ENCODE data around the gene FBXW9. TPM values are rescaled to one million over a fixed set of nuclear protein-coding genes. Genes with fewer than 3 reads are reported as not detected.

FBXW9 gene
- total and polyA plus RNA-seq, 2 of the 8 experiments (the other 6 are each of a cell fraction or from before 2014, with no cell fraction given) = 10.8 to 30.1 TPM

DNA sequence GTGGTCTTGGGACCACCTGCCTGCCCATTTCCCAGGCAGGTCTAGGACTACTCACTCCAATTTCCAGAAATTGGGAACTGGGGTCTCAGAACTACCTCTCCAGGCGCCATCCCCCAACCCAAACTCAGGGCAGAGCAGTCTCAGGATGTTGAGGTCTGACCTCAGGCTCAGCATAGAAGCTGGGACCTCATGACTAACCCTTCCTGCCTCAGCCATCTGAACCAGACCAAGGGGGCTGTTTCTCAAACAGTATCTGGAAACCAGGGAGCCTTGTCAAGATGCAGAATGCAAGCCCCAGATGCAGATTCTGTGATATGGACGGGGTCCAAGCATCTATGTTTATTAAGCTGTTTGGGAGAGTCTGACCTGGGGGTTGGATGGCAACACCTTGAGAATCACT lies 1.3 kb downstream of the FBXW9 start:
- peaks cover 0 to 14% (median 5%) of the 10 kb centered on the region in 4 experiments; a peak in 5 of 8 replicates for H3K36me3 ChIP-seq (ENCODE audit: control insufficient read depth in 2 of 4, insufficient read depth in 4 of 4, low read length in 3 of 4)
- no peak overlapping the region for H4K8ac ChIP-seq (ENCODE audit: extremely low read depth, insufficient read depth, low read length)
- no peak overlapping the region for H3K14ac ChIP-seq (ENCODE audit: insufficient read length)
- H3K79me2 ChIP-seq (ENCODE audit: control insufficient read depth in 1 of 2, insufficient read depth in 2 of 2, low read length in 2 of 2) = no peaks in the 10 kb centered on the region
- H3K27ac ChIP-seq (ENCODE audit: low read depth, low read length) = no peak overlapping the region
- peak overlapping the region in 1 of 4 experiments; percentile 68; a peak in 2 of 8 replicates for H3K4me3 ChIP-seq (ENCODE audit: extremely low read depth in 1 of 4, insufficient read depth in 2 of 4, low read depth in 3 of 4, low read length in 4 of 4)
- no peak overlapping the region for H3K9ac ChIP-seq (replicated peaks in 1 of 4; ENCODE audit: extremely low read depth in 1 of 4, low read depth in 3 of 4, low read length in 3 of 4)
- H2AFZ ChIP-seq (ENCODE audit: low read length) = no peak overlapping the region
- peaks cover 7% of the 10 kb centered on the region; the same call in 1 of the 2 replicates for H3K23me2 ChIP-seq (ENCODE audit: low read depth, low read length)
- H3K4me1 ChIP-seq (replicated peaks in 1 of 4; ENCODE audit: control insufficient read depth in 3 of 4, insufficient read depth in 4 of 4, low read length in 3 of 4) = peaks cover 0 to 4% (median 3%) of the 10 kb centered on the region in 4 experiments; a peak in 2 of 7 replicates
- H2BK5ac ChIP-seq (ENCODE audit: low read depth, low read length) = no peak overlapping the region
- CTCF ChIA-PET (ENCODE audit: partially characterized antibody) = interaction anchor here (0.6 to 1.4 kb wide), 6 partner anchors 10 to 152 kb away, joined by 3 to 5 read pairs (median 4); no protein-coding TSS in a partner anchor
- no peak overlapping the region for H3K18ac ChIP-seq (ENCODE audit: extremely low read depth, low read length)
- H3K23ac ChIP-seq (ENCODE audit: insufficient read length) = no peak overlapping the region
- no peak overlapping the region for H2BK20ac ChIP-seq (ENCODE audit: low read length)
- peak overlapping the region in 1 of 2 experiments; percentile 78; a peak in 1 of 4 replicates for H3K4me2 ChIP-seq (ENCODE audit: insufficient read depth in 1 of 2, low read depth in 2 of 2, low read length in 2 of 2)
- H2BK15ac ChIP-seq (ENCODE audit: low read length) = no peak overlapping the region
- FAIRE-seq (no peak), DNase-seq (ENCODE audit: low read depth in 1 of 2, low spot score in 2 of 2) (no peak)
- no peak overlapping the region for H2BK12ac ChIP-seq (ENCODE audit: low read depth, low read length)
- WGBS, 2 experiments (ENCODE audit: extremely low coverage in 1 of 2, insufficient coverage in 1 of 2, insufficient read length in 1 of 2, insufficient replicate concordance in 2 of 2, low coverage in 1 of 2, low lambda C conversion rate in 2 of 2, missing lambda C conversion rate in 1 of 2) = 73% methylated on average over 2 of the region's 2 CpGs; no CpG with 5 or more reads in 1 of the 2 experiments
- TF ChIP-seq SIRT6 (IDR thresholded peaks at IDR 0.05; ENCODE audit: low read length) (no peak), TBP (IDR thresholded peaks at IDR 0.05; ENCODE audit: low read depth, low read length) (no peak), FOSL1 (IDR thresholded peaks at IDR 0.05; ENCODE audit: insufficient read depth, low read depth, low read length) (no peak), SUZ12 (IDR thresholded peaks at IDR 0.05; ENCODE audit: low read length) (no peak), SP2 (IDR thresholded peaks at IDR 0.05; ENCODE audit: low read length) (no peak), SRF (IDR thresholded peaks at IDR 0.05; ENCODE audit: low read depth, low read length) (no peak), RBBP5 (IDR thresholded peaks at IDR 0.05; ENCODE audit: borderline replicate concordance, low read depth, low read length) (no peak)
- H3K9me3 ChIP-seq (ENCODE audit: insufficient read depth in 2 of 2, low read depth in 1 of 2, low read length in 1 of 2) = no peaks in the 10 kb centered on the region
- H4K91ac ChIP-seq (replicated peaks; ENCODE audit: insufficient read length, low read length) = no peak overlapping the region
- no peaks in the 10 kb centered on the region for H3K27me3 ChIP-seq (replicated peaks in 1 of 4; ENCODE audit: control insufficient read depth in 3 of 4, extremely low read depth in 1 of 4, insufficient read depth in 3 of 4, low read length in 3 of 4)
- peaks cover 0 to 5% of the 10 kb centered on the region in 2 experiments for H4K20me1 ChIP-seq (replicated peaks in 1 of 2; ENCODE audit: control insufficient read depth in 1 of 2, insufficient read depth in 2 of 2, low read length in 2 of 2)
- H4K5ac ChIP-seq (ENCODE audit: insufficient read length, low read depth, low read length) = no peak overlapping the region
- H3K79me1 ChIP-seq (ENCODE audit: low read depth, low read length) = no peaks in the 10 kb centered on the region
- POLR2A ChIA-PET (ENCODE audit: partially characterized antibody) = interaction anchor here (1.3 to 9.2 kb wide), 5 partner anchors 8 to 27 kb away, joined by 6 to 93 read pairs (median 35); partner anchors contain the start of genes DHPS, GNG14 and TNPO2
- H3K56ac ChIP-seq (replicated peaks; ENCODE audit: insufficient read length, low read depth, low read length) = no peak overlapping the region
- no peak overlapping the region for H2BK120ac ChIP-seq (replicated peaks; ENCODE audit: low read depth, low read length)
- no peak overlapping the region for H3K4ac ChIP-seq (replicated peaks; ENCODE audit: insufficient read length, low read depth, low read length)
- no peak overlapping the region for H2AK5ac ChIP-seq (ENCODE audit: low read depth, low read length)

Measured in H1 (cell line).